GM19452 (cell line): ENCODE measurements around the gene RCL1.

Experiments used
- ATAC-seq: cut with Tn5 transposase; IDR thresholded peaks from one replicate; pipeline ENCODE4 v1.9.1; 2021; ENCODE audit not compliant: unreplicated experiment

The RCL1 gene

DNA sequence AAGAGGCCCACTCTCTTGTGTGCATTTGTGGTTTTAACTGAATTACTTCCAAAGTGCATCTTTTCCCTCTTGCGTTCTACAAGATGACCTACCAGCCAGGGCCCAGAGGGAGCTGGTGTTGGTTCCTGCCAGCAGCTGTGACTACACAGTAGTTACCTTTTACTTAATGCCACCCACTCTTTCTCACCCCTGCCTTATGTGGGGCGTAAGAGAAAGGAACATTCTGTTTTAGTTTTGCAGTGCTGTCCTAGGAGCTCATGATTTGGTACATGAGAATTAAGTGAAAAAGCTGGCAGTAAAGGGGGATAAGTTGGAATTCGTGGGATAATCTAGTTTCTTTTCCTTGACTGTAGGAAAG is 45.4 kb downstream of the RCL1 start:
- no peak for ATAC-seq

DNA sequence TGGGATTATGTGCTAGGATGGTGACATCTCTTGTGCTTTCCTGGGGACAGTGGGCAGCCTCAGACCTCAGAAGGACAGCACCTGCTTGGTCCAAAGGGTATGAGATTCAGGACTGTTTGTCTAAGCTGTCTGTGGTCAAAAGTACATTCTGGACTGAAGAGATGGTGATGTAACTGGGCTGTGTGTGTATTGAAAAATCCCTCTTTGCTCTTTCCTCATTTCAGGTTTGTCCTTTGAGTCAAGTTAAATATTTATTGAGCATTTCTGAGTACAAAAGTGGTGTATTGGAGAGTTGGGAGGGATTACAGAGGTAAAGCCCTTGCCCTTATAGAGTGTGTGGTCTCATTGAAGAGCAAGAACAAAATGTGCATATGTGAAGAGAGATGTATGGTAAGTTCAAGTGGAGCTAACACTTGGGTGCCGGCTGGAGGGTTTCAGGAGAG is 46.7 kb downstream of the RCL1 start:
- ATAC-seq = no peak

DNA sequence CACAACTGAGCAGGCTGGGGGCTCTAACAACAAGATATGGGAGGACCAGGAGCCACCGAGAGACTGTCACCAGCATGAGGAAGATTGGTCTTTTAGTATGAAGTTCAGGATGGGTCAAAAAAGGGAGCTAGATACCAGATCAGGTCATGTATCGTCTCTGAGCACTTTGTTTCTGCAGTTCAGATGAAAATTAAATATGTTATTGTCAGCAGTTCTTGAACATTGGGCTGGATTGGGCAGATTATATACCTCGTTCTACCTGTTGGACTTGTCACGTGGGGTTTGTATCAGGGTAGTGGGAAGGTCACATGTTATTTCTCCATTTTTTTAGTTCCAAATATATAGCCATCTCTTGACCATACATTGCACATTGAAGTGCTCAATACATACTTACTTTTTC is 47.3 kb downstream of the RCL1 start:
- no peak for ATAC-seq

GRCh38 chr9:4842213-4842612 is 49.5 kb downstream of the RCL1 start:
- ATAC-seq = no peak

GRCh38 chr9:4842734-4843133 is 50.0 kb downstream of the RCL1 start:
- ATAC-seq = no peak

DNA sequence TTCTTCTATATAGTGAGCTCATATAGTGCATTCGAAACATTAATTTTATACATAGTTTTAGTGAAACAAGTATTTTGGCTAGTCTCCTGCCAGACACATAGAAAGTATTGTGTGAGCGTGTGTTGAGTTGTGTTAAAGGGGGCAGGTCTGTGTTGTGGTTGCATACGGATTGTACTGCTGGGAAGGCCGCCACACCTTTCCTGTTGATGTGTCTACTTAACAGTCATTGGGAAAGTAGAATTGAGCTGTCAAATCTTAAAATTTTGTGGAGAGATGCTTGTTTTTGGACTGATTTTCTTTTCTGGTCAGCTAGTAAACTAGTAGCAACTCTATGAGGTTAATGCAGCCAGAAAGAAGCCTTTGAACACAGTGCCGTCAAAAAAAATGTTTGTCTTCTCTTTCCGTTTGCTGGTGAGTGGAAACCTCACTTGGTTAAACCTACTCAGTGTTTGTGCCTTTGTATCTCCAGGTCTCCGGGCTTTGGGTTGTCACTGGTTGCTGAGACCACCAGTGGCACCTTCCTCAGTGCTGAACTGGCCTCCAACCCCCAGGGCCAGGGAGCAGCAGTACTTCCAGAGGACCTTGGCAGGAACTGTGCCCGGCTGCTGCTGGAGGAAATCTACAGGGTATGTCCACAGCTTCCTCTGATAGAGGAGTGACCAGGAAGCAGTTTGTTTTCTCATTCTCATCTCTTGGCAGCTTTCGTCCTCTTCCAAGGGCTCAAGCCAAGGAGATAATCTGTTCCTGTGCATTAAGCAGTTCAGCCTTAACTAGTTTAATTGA is 51.5 kb downstream of the RCL1 start:
- no peak for ATAC-seq

DNA sequence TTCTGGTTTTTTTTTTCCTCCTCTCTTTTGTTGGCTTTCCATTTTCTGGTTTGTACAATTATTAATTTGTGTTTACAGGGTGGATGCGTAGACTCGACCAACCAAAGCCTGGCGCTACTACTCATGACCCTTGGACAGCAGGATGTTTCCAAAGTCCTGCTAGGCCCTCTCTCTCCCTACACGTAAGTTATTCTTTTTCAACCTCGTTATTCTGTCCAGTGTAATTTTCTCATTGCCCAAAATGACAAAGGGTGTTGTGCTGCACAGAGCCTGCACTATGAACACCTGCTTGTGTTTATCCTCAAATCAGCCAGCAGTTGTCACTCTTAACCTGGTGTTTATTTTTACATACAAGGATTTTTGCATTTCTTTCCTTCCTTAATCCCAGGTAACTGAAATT is 56.6 kb downstream of the RCL1 start:
- ATAC-seq = no peak

DNA sequence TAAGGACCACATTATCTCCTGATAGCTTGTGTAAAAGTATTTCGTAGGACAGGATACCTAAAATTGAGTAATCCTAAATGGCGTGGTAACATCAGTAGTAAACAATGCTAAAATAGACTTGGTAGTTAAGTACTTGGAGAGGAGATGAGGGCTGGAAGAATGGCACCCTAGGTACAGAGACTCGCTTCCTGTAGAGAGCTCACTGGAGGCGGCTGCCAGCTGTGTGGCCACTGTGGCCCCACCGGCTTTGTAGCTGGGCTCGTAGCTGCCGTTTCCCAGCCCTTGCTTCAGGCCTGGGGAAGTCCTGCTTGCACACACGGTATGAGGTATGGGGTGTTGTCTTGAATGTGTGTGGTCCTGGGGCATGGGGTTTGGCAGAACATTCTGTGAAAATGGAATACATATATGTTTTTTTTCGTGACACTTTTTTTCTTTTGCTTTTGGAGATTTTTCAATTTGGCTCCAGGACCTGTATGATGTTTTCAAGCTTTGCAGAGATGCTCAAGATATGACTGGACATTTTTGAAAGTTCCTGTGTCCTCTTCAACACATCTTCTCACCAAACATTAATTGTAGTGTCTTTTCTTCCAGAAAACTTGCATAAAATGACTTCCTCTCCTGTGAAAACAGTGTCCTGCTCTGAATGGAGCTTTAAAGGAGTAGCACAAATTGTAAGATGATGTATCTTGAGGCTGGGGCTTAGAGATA is 58.0 kb downstream of the RCL1 start:
- no peak for ATAC-seq

- ATAC-seq = no peak
Observed at GRCh38 chr9:4852419-4852818, 59.7 kb downstream of the RCL1 start.

DNA sequence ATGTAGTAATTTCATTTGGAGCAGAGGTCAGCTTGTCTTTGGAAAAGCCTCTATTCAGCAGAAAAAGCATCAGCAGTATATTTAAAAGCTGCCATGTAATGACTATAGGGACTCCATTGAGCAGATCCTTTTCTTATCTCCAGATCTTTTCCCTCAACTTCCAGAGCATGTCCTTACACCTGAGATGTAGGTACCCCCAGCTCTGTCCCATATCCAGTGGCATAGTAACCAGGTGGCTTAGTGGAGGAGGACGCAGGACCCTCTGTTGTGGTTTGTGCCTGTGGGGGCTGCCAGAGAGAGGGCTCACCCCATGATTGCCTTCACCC is 61.5 kb downstream of the RCL1 start:
- no peak for ATAC-seq

- ATAC-seq = no peak
Observed at GRCh38 chr9:4855841-4856240, 63.1 kb downstream of the RCL1 start.

DNA sequence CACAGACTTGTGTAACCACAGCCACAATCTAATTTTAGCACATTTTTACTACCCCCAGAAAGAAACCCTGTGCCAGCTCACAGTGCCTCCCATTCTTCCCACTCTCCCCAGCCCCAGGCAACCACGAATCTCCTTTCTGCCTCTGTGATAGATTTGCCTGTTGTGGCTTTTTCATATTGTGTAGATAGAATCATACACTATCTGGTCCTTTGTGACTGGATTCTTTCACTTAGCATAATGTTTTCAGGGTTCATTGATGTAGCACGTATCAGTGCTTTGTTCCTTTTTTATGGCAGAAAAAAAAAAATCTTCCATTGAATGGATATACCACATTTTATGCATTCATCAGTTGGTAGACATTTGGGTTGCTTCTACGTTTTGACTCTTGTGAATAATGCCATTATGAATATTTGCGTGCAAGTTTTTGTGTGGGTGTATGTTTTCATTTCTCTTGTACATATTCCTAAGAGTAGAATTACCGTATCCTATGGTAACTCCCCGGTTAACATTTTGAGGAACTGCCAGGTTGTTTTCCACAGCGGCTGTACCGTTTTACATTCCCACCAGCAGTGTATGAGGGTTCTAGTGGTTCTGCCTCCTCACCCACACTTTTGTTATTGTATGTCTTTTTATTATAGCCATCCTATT is 64.5 kb downstream of the RCL1 start:
- no peak for ATAC-seq

DNA sequence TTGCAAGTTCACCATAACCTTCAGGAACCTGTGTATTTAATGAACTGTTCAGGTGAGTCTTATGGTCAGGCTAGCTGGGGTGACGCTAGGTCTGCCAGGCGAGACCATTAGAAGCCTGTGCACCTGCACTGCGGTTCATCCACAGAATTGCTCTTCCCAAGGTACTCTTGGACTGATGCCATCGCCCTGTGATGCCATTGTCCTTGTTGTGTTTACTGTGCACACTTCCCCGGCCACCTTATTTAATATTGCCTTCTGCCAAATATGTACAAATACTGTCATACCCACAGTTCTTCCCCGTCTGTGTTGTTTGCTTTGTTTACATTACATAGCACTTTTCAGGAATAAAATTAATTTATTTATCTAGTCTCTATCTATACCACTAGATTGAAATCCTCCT is 66.3 kb downstream of the RCL1 start:
- no peak for ATAC-seq

DNA sequence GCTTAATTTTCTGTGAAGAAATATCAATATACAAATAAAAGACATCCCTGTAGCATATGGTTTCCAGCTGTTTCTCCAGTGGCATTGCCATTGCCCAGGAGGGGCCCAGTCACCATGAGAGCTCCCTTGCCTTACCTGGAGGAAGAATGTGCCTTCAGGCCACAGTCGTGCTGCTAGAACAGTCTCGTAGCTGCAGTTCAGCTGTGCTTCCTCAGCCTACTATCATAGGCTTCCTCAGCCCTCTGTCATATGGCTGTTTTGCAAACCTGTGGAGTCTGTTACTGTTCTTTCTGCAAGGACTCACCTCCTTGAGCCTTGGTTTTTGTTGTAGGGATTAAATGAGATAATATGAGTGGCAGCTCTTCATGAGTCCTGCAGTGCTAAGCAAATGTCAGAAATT is 67.6 kb downstream of the RCL1 start:
- ATAC-seq = no peak

GRCh38 chr9:4861145-4861544 is 68.4 kb downstream of the RCL1 start:
- no peak for ATAC-seq

- no peak for ATAC-seq
Observed at GRCh38 chr9:4861736-4862451, 69.2 kb downstream of the RCL1 start.

- ATAC-seq = no peak
Observed at GRCh38 chr9:4862506-4863250, 69.9 kb downstream of the RCL1 start.

- no peak for ATAC-seq
Observed at GRCh38 chr9:4864234-4864661, 71.5 kb downstream of the RCL1 start.

DNA sequence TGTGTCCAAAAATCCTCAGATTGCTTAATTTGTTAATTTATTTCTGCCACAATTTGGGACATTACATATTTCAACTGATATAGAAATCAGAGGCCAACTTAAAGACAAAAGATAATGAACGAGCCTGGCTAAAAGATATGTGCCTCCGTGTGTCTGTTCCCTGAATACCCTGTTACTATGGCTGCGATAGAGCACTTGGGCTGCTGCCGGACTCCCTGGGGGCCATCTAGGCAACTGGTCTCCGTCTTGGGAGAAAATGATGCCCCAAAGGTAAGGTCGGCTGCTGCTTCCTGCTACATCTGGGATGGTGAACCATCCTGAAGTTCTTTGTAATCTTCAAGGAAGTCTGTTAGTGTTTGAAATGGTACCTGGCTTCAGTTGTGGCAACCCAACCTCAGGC is 72.0 kb downstream of the RCL1 start:
- ATAC-seq = no peak

DNA sequence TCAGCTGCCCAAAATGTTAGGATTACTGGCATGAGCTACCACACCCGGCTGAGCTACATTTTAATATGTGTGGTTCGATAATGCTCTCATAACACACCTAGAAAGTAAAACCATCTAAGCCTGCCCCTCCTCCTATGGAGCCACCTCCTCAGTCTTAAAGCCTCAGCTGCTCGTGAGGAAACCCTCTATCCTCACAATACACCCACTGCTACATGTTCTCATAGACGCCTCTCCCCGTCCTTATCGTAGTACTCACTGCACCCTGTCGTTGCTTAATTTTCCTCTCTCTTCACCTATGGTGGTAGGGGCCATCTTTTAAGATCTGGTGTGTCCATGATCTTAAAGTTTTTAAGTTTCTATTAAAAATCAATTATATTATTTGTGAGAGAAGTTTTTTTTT is 72.9 kb downstream of the RCL1 start:
- no peak for ATAC-seq
